DOHH2 (cell line): ENCODE results near the gene EPAS1.

Experiments
- CTCF ChIP-seq: fragments of 200-600 bp; sonication (generic); IDR thresholded peaks from one replicate; pipeline ENCODE4 v1.5.1; 2014; ENCODE audit warnings: antibody characterized with exemption, mild to moderate bottlenecking, low read depth, low read length; ENCODE audit not compliant: poor library complexity, severe bottlenecking
- EZH2phosphoT487 ChIP-seq: fragments of 200-600 bp; sonication (generic); IDR thresholded peaks from 2 replicates; pipeline ENCODE4 v1.6.1; 2017; ENCODE audit warnings: borderline replicate concordance, mild to moderate bottlenecking, antibody characterized with exemption, low read length, moderate library complexity, mixed read lengths

GRCh38 chr2:46393347-46393820, 96.2 kb downstream of the EPAS1 start:
- TF ChIP-seq CTCF: no peak
- no peak for TF ChIP-seq EZH2phosphoT487
